Neutrophil (primary cell): ENCODE results near the gene FAF1.

Experiments
- H3K27ac ChIP-seq: fragments of 200-600 bp; sonication (generic); 2 replicates; pipeline ENCODE4 v1.5.1; 2016; ENCODE audit warnings: mild to moderate bottlenecking, moderate library complexity
- H3K27me3 ChIP-seq: fragments of 200-600 bp; sonication (generic); 2 replicates; pipeline ENCODE4 v1.6.0; 2016; ENCODE audit warnings: mild to moderate bottlenecking
- H3K36me3 ChIP-seq: fragments of 200-600 bp; sonication (generic); 2 replicates; pipeline ENCODE4 v1.5.1; 2017
- H3K4me1 ChIP-seq, 2 experiments: fragments of 200-600 bp in 1 of 2; sonication (generic) in 1 of 2; 1 replicate in 1 of 2; 2 replicates in 1 of 2; pipeline versions ENCODE4 v1.5.1 to v1.6.1; 2013 to 2016; ENCODE audit warnings: low read depth in 1 of 2, low read length in 1 of 2, mild to moderate bottlenecking in 1 of 2, moderate library complexity in 1 of 2; ENCODE audit not compliant: control insufficient read depth in 1 of 2, insufficient read depth in 1 of 2
- H3K4me3 ChIP-seq, 2 experiments: fragments of 200-600 bp in 1 of 2; sonication (generic) in 1 of 2; 1 replicate in 1 of 2; 2 replicates in 1 of 2; pipeline ENCODE4 v1.5.1; 2013 to 2016; ENCODE audit warnings: low read depth in 1 of 2, low read length in 1 of 2, mild to moderate bottlenecking in 1 of 2, moderate library complexity in 1 of 2
- H3K9me3 ChIP-seq: fragments of 200-600 bp; sonication (generic); 2 replicates; pipeline ENCODE4 v1.5.1; 2016
- CTCF ChIP-seq: fragments of 200-600 bp; sonication (generic); IDR thresholded peaks from 2 replicates; pipeline ENCODE4 v1.5.1; 2016; ENCODE audit warnings: antibody characterized with exemption

The FAF1 gene

GRCh38 chr1:50422675-50422945 lies 537.5 kb downstream of the FAF1 start:
- Histone ChIP-seq H3K4me1 (peaks cover 31 to 32% of the 10 kb centered on the region in 2 experiments), H3K27me3 (peaks cover 100% of the 10 kb centered on the region), H3K27ac (no peak overlapping the region), H3K36me3 (no peaks in the 10 kb centered on the region), H3K4me3 (no peak overlapping the region), H3K9me3 (no peaks in the 10 kb centered on the region)
- no peak for TF ChIP-seq CTCF

GRCh38 chr1:50421768-50422674 lies 538.0 kb downstream of the FAF1 start:
- Histone ChIP-seq H3K27ac (no peak overlapping the region), H3K4me3 (no peak overlapping the region), H3K36me3 (no peaks in the 10 kb centered on the region), H3K4me1 (peaks cover 31 to 32% of the 10 kb centered on the region in 2 experiments), H3K9me3 (no peaks in the 10 kb centered on the region), H3K27me3 (peaks cover 100% of the 10 kb centered on the region)
- TF ChIP-seq CTCF = no peak

GRCh38 chr1:50421366-50421748 lies 538.7 kb downstream of the FAF1 start:
- Histone ChIP-seq H3K4me3 (no peak overlapping the region), H3K4me1 (peaks cover 31 to 32% of the 10 kb centered on the region in 2 experiments), H3K27ac (no peak overlapping the region), H3K9me3 (no peaks in the 10 kb centered on the region), H3K36me3 (no peaks in the 10 kb centered on the region), H3K27me3 (peaks cover 100% of the 10 kb centered on the region)
- no peak for TF ChIP-seq CTCF

GRCh38 chr1:50420689-50421365 lies 539.2 kb downstream of the FAF1 start:
- Histone ChIP-seq H3K36me3 (no peaks in the 10 kb centered on the region), H3K9me3 (no peaks in the 10 kb centered on the region), H3K4me3 (no peak overlapping the region), H3K27me3 (peaks cover 100% of the 10 kb centered on the region), H3K27ac (no peak overlapping the region), H3K4me1 (peaks cover 31 to 32% of the 10 kb centered on the region in 2 experiments)
- TF ChIP-seq CTCF = no peak

DNA sequence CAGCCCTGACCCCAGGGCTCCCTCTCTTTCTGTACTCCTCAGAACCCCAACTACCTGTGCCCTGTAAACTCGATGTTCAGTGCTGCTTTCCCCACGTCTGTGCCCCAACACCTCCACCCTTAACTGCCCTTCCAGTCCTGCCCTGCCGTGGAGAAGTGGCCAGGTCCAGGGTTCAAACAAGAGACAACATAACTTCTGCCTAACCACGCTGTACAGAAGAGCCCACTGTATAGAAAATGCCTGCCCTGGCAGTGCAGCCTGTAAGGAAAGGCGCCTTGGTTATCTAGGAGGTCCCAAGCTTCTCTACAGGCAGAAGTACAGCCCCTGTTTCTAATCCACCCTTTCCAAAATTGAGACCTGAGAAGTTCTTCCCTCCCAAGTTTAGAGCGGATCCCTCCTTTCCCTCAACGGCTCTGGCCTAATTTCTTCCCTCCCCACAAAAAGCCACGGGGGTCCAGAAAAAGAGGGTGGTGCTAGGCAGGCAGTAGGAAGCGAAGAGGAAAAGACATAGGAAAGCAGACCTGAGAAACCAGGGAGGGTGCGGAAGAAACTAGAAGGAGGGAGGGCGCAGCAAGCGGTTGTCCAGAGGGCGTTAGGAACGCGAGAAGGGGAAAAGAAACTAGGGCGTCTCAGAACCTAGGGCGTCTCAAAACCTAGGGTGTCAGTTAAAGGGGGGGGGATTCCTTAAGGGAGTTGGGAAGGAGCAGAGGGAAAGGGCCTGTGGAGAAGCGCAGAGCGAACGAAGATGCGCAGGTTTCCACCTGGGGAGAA lies 540.0 kb downstream of the FAF1 start:
- no peak for TF ChIP-seq CTCF
- H3K4me1 ChIP-seq = peaks cover 29 to 31% of the 10 kb centered on the region in 2 experiments
- H3K27me3 ChIP-seq = peaks cover 100% of the 10 kb centered on the region
- H3K4me3 ChIP-seq = no peak overlapping the region
- H3K36me3 ChIP-seq = no peaks in the 10 kb centered on the region
- H3K27ac ChIP-seq = no peak overlapping the region
- H3K9me3 ChIP-seq = no peaks in the 10 kb centered on the region
